ENCODE measurements around the gene NCAM1. TPM values are rescaled to one million over a fixed set of nuclear protein-coding genes. Genes with fewer than 3 reads are reported as not detected.

The NCAM1 gene
- total RNA-seq, 1 experiment from 2014 or later = 5.9 TPM

DNA sequence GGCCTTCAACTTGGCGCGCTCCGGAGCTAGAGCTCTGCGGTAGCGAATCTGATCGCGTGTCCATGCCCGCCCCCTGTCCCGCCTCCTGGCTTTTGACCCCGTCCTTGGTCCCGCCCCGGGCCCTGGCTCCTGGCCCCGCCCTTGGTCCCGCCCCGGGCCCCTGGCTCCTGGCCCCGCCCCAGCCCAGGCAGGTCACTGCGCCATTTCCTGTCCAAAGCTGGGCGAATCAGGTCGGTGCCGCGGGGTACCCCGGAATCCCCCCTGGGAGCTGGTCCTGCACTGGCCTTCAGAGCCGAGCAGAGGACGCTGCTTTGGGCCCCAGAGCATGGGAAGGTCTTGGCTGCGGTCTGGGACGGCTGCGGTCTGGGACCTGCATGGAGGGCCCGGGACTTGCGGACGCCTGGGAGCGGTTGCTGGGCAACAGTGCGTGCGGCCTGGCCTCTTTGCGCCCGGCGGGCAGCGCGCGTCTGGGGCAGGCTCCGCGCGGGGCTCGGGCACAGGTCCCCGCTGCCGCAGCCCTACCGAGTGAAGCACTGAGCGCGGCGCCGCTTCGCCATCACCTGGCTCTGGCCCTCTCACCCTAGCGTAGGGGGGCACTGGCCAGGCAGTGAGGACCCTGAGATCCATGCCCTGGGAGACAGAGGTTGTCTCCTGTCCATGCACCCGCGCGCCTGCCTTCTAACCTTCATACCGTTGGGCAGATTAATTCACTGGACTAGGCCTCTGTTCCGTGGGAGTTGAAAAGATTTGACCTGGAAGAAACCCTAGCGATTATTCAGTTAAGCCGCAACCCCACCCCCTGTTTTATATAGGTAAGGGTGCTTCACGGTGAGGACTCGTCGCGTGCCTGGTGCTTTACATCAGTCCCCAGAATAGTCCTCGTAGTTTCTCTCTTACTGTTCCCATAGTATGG, 353.4 kb downstream of the NCAM1 start, which contains the start of gene TTC12 (continued):
- TF ChIP-seq, protein P1, sequence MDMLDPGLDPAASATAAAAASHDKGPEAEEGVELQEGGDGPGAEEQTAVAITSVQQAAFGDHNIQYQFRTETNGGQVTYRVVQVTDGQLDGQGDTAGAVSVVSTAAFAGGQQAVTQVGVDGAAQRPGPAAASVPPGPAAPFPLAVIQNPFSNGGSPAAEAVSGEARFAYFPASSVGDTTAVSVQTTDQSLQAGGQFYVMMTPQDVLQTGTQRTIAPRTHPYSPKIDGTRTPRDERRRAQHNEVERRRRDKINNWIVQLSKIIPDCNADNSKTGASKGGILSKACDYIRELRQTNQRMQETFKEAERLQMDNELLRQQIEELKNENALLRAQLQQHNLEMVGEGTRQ (CRISPR knock-in tag; IDR thresholded peaks at IDR 0.05) = no peak
- TF ChIP-seq ZNF671 (CRISPR knock-in tag; IDR thresholded peaks at IDR 0.05) = no peak
- no peak for TF ChIP-seq ZNF232 (CRISPR knock-in tag; IDR thresholded peaks at IDR 0.05)
- no peak for TF ChIP-seq SMAD4 (CRISPR knock-in tag; IDR thresholded peaks at IDR 0.05)
- TF ChIP-seq, protein P2, sequence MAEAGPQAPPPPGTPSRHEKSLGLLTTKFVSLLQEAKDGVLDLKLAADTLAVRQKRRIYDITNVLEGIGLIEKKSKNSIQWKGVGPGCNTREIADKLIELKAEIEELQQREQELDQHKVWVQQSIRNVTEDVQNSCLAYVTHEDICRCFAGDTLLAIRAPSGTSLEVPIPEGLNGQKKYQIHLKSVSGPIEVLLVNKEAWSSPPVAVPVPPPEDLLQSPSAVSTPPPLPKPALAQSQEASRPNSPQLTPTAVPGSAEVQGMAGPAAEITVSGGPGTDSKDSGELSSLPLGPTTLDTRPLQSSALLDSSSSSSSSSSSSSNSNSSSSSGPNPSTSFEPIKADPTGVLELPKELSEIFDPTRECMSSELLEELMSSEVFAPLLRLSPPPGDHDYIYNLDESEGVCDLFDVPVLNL (CRISPR knock-in tag; IDR thresholded peaks at IDR 0.05; ENCODE audit: borderline replicate concordance, low read depth) = no peak
- TF ChIP-seq, protein P3, sequence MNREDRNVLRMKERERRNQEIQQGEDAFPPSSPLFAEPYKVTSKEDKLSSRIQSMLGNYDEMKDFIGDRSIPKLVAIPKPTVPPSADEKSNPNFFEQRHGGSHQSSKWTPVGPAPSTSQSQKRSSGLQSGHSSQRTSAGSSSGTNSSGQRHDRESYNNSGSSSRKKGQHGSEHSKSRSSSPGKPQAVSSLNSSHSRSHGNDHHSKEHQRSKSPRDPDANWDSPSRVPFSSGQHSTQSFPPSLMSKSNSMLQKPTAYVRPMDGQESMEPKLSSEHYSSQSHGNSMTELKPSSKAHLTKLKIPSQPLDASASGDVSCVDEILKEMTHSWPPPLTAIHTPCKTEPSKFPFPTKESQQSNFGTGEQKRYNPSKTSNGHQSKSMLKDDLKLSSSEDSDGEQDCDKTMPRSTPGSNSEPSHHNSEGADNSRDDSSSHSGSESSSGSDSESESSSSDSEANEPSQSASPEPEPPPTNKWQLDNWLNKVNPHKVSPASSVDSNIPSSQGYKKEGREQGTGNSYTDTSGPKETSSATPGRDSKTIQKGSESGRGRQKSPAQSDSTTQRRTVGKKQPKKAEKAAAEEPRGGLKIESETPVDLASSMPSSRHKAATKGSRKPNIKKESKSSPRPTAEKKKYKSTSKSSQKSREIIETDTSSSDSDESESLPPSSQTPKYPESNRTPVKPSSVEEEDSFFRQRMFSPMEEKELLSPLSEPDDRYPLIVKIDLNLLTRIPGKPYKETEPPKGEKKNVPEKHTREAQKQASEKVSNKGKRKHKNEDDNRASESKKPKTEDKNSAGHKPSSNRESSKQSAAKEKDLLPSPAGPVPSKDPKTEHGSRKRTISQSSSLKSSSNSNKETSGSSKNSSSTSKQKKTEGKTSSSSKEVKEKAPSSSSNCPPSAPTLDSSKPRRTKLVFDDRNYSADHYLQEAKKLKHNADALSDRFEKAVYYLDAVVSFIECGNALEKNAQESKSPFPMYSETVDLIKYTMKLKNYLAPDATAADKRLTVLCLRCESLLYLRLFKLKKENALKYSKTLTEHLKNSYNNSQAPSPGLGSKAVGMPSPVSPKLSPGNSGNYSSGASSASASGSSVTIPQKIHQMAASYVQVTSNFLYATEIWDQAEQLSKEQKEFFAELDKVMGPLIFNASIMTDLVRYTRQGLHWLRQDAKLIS (CRISPR knock-in tag; IDR thresholded peaks at IDR 0.05; ENCODE audit: borderline replicate concordance) = no peak
- no peak for TF ChIP-seq EMX1 (CRISPR knock-in tag; IDR thresholded peaks at IDR 0.05)
- no peak for TF ChIP-seq PRRX2 (CRISPR knock-in tag; IDR thresholded peaks at IDR 0.05)
- TF ChIP-seq, protein P4, sequence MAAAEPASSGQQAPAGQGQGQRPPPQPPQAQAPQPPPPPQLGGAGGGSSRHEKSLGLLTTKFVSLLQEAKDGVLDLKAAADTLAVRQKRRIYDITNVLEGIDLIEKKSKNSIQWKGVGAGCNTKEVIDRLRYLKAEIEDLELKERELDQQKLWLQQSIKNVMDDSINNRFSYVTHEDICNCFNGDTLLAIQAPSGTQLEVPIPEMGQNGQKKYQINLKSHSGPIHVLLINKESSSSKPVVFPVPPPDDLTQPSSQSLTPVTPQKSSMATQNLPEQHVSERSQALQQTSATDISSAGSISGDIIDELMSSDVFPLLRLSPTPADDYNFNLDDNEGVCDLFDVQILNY (CRISPR knock-in tag; IDR thresholded peaks at IDR 0.05) = peak; percentile 88
- TF ChIP-seq, protein P5, sequence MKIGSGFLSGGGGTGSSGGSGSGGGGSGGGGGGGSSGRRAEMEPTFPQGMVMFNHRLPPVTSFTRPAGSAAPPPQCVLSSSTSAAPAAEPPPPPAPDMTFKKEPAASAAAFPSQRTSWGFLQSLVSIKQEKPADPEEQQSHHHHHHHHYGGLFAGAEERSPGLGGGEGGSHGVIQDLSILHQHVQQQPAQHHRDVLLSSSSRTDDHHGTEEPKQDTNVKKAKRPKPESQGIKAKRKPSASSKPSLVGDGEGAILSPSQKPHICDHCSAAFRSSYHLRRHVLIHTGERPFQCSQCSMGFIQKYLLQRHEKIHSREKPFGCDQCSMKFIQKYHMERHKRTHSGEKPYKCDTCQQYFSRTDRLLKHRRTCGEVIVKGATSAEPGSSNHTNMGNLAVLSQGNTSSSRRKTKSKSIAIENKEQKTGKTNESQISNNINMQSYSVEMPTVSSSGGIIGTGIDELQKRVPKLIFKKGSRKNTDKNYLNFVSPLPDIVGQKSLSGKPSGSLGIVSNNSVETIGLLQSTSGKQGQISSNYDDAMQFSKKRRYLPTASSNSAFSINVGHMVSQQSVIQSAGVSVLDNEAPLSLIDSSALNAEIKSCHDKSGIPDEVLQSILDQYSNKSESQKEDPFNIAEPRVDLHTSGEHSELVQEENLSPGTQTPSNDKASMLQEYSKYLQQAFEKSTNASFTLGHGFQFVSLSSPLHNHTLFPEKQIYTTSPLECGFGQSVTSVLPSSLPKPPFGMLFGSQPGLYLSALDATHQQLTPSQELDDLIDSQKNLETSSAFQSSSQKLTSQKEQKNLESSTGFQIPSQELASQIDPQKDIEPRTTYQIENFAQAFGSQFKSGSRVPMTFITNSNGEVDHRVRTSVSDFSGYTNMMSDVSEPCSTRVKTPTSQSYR (CRISPR knock-in tag; IDR thresholded peaks at IDR 0.05) = peak; percentile 48; the same call in 1 of the 2 replicates
- TF ChIP-seq HMGA2 (CRISPR knock-in tag; IDR thresholded peaks at IDR 0.05) = no peak
- TF ChIP-seq NR2C2 (CRISPR knock-in tag; IDR thresholded peaks at IDR 0.05) = 0 out of 2 replicates have a peak, but pooled peaks have one; percentile 16
- no peak for TF ChIP-seq NR3C1 (CRISPR knock-in tag; conservative IDR thresholded peaks at IDR 0.05; ENCODE audit: low read depth)
- 0 out of 2 replicates have a peak, but pooled peaks have one; percentile 51 for TF ChIP-seq MYBL2 (CRISPR knock-in tag; IDR thresholded peaks at IDR 0.05)

DNA sequence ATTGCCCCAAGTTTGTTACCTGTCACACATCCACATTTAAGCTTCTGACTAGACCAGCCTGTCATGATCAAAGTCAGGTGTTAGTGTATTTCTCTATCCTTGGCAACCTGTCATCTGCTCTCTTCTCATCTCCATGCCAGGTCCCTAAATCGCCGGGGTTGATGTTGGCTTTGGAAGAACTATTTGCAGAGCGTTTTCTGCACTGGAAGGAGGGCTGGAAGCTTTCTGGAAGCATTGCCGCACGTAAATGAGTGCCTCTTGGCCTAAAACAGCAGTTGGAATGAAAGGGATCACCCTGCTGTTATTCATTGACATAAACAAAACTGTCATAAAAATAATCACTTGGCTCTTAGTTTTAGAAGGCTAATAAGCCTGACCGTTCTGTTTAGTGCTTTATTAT, 354.6 kb downstream of the NCAM1 start:
- peaks cover 20% of the 10 kb centered on the region for H3K36me3 Mint-ChIP-seq
- H3K27me3 Mint-ChIP-seq (ENCODE audit: low read depth) = peaks cover 11% of the 10 kb centered on the region
- peak overlapping the region; percentile 77 for H3K4me3 Mint-ChIP-seq
- ATAC-seq (no peak), DNase-seq (ENCODE audit: low spot score) (no peak)
- H3K27ac Mint-ChIP-seq = no peak overlapping the region
- H3K4me1 Mint-ChIP-seq = peaks cover 24% of the 10 kb centered on the region
- ChIA-PET CTCF (no interaction called here), POLR2A (no interaction called here)
- H3K9me3 Mint-ChIP-seq = peaks cover 19% of the 10 kb centered on the region
- TF ChIP-seq ZBTB21 (CRISPR knock-in tag; IDR thresholded peaks at IDR 0.05; ENCODE audit: borderline replicate concordance) = no peak
- TF ChIP-seq, protein P6, sequence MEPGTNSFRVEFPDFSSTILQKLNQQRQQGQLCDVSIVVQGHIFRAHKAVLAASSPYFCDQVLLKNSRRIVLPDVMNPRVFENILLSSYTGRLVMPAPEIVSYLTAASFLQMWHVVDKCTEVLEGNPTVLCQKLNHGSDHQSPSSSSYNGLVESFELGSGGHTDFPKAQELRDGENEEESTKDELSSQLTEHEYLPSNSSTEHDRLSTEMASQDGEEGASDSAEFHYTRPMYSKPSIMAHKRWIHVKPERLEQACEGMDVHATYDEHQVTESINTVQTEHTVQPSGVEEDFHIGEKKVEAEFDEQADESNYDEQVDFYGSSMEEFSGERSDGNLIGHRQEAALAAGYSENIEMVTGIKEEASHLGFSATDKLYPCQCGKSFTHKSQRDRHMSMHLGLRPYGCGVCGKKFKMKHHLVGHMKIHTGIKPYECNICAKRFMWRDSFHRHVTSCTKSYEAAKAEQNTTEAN (CRISPR knock-in tag; IDR thresholded peaks at IDR 0.05) = no peak
- TF ChIP-seq, protein P7, sequence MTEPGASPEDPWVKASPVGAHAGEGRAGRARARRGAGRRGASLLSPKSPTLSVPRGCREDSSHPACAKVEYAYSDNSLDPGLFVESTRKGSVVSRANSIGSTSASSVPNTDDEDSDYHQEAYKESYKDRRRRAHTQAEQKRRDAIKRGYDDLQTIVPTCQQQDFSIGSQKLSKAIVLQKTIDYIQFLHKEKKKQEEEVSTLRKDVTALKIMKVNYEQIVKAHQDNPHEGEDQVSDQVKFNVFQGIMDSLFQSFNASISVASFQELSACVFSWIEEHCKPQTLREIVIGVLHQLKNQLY (CRISPR knock-in tag; IDR thresholded peaks at IDR 0.05) = no peak
- TF ChIP-seq ZNF138 (CRISPR knock-in tag; conservative IDR thresholded peaks at IDR 0.05) = no peak
- no peak for TF ChIP-seq MXD4 (CRISPR knock-in tag; IDR thresholded peaks at IDR 0.05; ENCODE audit: borderline replicate concordance)
- no peak for TF ChIP-seq FOXP1 (CRISPR knock-in tag; IDR thresholded peaks at IDR 0.05; ENCODE audit: borderline replicate concordance)
- no peak for TF ChIP-seq ATF1 (CRISPR knock-in tag; IDR thresholded peaks at IDR 0.05)
- no peak for TF ChIP-seq ELF4 (CRISPR knock-in tag; IDR thresholded peaks at IDR 0.05; ENCODE audit: low read depth)
- TF ChIP-seq GTF2I (CRISPR knock-in tag; conservative IDR thresholded peaks at IDR 0.05) = no peak
- no peak for TF ChIP-seq CBFB (CRISPR knock-in tag; IDR thresholded peaks at IDR 0.05; ENCODE audit: low read depth)
